ENCODE measurements around the gene PWWP2B.

- TF ChIP-seq CTCF (IDR thresholded peaks at IDR 0.05) (no peak), POLR2A (IDR thresholded peaks at IDR 0.05) (no peak)
These were observed 4.6 kb downstream of the PWWP2B start for GRCh38 chr10:132401401-132402118.
